ENCODE results near the gene PRMT9. TPM values are rescaled to one million over a fixed set of nuclear protein-coding genes. Genes with fewer than 3 reads are reported as not detected.

Gene PRMT9
- total and polyA plus RNA-seq, 9 of the 15 experiments (the other 6 are each of a cell fraction or from before 2014, with no cell fraction given), result 3.5 to 15.6 (median 7.2) TPM

DNA sequence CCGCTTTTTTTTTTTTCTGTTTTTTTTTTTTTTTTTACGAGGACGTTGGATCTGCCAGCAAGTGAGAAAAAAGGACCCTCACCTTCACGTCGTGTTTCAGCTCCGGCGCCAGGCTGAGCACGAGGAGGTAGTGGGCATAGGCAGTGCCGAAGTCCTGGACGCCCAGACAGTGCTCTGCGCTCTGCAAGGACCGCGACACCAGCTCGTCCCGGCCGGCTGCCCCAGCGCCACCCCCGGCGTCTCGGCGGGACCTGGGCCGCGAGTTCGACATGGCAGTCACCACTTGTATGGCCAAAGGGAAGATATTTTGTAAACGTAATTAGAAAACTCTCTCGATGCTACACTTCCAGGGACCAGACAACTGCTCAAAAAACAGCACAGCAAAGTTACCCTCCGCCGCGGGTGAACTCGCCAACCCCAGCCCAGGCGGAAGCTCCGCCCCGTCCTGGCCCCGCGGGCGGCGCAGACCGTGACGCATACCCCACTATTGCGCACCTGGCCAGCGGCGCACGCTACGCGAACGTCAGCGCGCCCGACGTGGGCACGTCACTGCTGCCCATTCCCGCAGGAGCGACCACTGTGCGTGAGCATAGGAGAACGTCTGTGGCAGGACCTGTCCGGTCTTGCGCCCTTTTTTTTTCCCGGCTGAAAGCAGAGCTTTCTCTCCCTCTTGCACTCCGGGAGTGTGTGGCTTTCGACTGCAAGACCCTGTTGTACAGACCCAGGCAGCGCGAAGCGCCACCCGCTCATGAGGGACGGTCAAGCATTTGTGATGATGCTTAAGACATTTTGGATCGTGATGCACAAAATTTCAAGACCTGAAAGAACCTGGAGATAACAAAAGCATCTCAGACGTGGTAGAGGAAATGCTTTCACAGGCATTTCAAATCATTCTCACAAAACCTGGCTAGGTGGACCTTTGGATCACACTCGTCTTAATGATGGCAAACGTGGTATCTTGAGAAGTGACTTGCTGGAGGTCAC is at the start of gene PRMT9 (continued):
- no peak for TF ChIP-seq ZEB2 (IDR thresholded peaks at IDR 0.05)
- TF ChIP-seq THAP7 (CRISPR knock-in tag; IDR thresholded peaks at IDR 0.05), result peak; percentile 47; the same call in 1 of the 2 replicates

DNA sequence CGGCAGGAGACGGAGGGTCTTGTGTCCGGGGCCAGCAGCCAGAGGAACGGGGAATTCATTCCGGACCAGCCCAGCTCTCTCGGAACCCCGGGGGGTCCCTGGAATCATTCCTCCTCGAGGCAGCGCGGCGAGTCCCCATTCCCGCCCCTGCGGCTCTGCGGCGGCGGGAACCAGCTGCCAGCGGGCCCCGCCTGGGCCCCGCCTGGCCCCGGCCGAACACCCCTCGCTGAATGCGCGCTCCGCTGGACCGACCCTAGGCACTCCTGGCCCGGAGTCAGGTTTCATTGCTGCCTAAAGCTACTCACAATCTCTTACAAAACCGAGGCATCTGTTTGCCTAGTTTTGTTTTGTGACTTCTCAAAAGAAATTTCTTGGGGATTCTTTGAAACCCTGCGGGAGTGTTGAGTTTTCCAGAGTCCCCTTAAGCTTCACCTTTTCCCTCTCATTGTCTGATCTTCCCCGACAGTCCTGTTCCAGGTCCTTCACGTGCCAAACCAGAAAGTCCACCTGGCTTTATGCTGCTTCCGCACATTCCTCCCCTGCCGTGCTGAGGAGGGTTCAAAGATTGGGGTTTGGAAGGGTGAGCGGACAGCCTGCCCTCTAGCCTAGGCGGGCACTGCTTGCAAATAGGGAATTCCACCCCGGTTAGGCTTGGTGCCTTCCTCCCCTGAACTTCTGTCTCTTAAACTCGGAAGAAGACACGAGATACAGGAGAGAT is 48.7 kb upstream of the PRMT9 start:
- H3K4me1 ChIP-seq (replicated peaks in 1 of 2; ENCODE audit: control insufficient read depth in 2 of 2, insufficient read depth in 2 of 2, low read length in 2 of 2), result peaks cover 0 to 15% of the 10 kb centered on the region in 2 experiments; a peak in 2 of 5 replicates
- no peaks in the 10 kb centered on the region for H3K9me1 ChIP-seq (ENCODE audit: control insufficient read depth, insufficient read depth, low read length)
- 7% methylated on average over 28 of the region's 38 CpGs for WGBS (ENCODE audit: insufficient coverage, low coverage, missing lambda C conversion rate)
- TF ChIP-seq FOXA3 (CRISPR knock-in tag; conservative IDR thresholded peaks at IDR 0.05 in 1 of 2, IDR thresholded peaks at IDR 0.05 in 1 of 2), result no peak
- no peak for TF ChIP-seq ZNF347 (CRISPR knock-in tag; IDR thresholded peaks at IDR 0.05; ENCODE audit: low read depth)
- TF ChIP-seq ZNF41 (CRISPR knock-in tag; conservative IDR thresholded peaks at IDR 0.05), result no peak
- TF ChIP-seq TAL1 (IDR thresholded peaks at IDR 0.05), result no peak
- TF ChIP-seq, protein P1, sequence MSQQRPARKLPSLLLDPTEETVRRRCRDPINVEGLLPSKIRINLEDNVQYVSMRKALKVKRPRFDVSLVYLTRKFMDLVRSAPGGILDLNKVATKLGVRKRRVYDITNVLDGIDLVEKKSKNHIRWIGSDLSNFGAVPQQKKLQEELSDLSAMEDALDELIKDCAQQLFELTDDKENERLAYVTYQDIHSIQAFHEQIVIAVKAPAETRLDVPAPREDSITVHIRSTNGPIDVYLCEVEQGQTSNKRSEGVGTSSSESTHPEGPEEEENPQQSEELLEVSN (IDR thresholded peaks at IDR 0.05; ENCODE audit: borderline replicate concordance in 1 of 2, extremely low read depth in 1 of 2, insufficient read depth in 1 of 2, insufficient read length in 1 of 2, low read depth in 1 of 2, low read length in 1 of 2, poor library complexity in 1 of 2, severe bottlenecking in 1 of 2), result peak in 1 of 2 experiments; percentile 59
- no peak for TF ChIP-seq CBFB (CRISPR knock-in tag; IDR thresholded peaks at IDR 0.05)
- no peak for TF ChIP-seq ZNF561 (CRISPR knock-in tag; conservative IDR thresholded peaks at IDR 0.05)
- no peak for TF ChIP-seq ZHX1 (conservative IDR thresholded peaks at IDR 0.05; ENCODE audit: low read length)
- DNase-seq (ENCODE audit: extremely low read depth in 1 of 4, low spot score in 3 of 4) (peak in 2 of 4 experiments; percentile 20 to 26), ATAC-seq (peak; percentile 52), FAIRE-seq (no peak)
- peaks cover 4% of the 10 kb centered on the region; the same call in 1 of the 2 replicates for H4K20me1 ChIP-seq (replicated peaks; ENCODE audit: control insufficient read depth, insufficient read depth, low read length)
- peak overlapping the region in 1 of 2 experiments; percentile 65; a peak in 2 of 4 replicates for H3K9ac ChIP-seq (ENCODE audit: insufficient read depth in 1 of 2, low read depth in 2 of 2, low read length in 2 of 2)
- POLR2A ChIA-PET, result no interaction called here
- CTCF ChIA-PET (ENCODE audit: low intra/inter-chr PET ratio), result no interaction called here
- H3K27me3 ChIP-seq (ENCODE audit: control insufficient read depth in 2 of 2, insufficient read depth in 2 of 2, low read length in 2 of 2), result peaks cover 35 to 38% of the 10 kb centered on the region in 2 experiments
- H3K4me2 ChIP-seq (ENCODE audit: insufficient read depth, low read length), result peak overlapping the region; percentile 68
- in situ Hi-C loops (cut with MboI), result no loop called here
- peak overlapping the region; percentile 72; the same call in 1 of the 2 replicates for H2AFZ ChIP-seq (ENCODE audit: low read depth, low read length)
- BruUV-seq (replicated peaks), result no TSS peak
- peak overlapping the region; percentile 43 for H3K4me3 ChIP-seq
- no peak overlapping the region for H3K27ac ChIP-seq (ENCODE audit: extremely low read depth, low read depth, low read length)
- no peaks in the 10 kb centered on the region for H3K9me3 ChIP-seq (replicated peaks; ENCODE audit: control insufficient read depth, insufficient read depth, low read depth, low read length)
- H3K79me2 ChIP-seq (ENCODE audit: control insufficient read depth, insufficient read depth, low read length), result no peaks in the 10 kb centered on the region
- H3K36me3 ChIP-seq (ENCODE audit: control insufficient read depth, insufficient read depth, low read length), result no peaks in the 10 kb centered on the region
- intact Hi-C loops (cut with micrococcal nuclease), result no loop called here

Measured in K562 (cell line).